Peyer's patch (tissue), 4 donors: ENCODE measurements around the gene OBSCN. TPM values are rescaled to one million over a fixed set of nuclear protein-coding genes. Genes with fewer than 3 reads are reported as not detected.

Experiments
- DNase-seq, 3 donors: peaks; one replicate each; pipeline ENCODE4 v3.0.0-alpha.2; 2017 to 2019
- H3K27ac ChIP-seq, 4 donors: fragments of 200-600 bp; sonication (generic); one replicate each; pipeline ENCODE4 v1.5.1; 2016 to 2019
- H3K27me3 ChIP-seq, 2 donors: fragments of 200-600 bp; sonication (generic); one replicate each; pipeline ENCODE4 v1.5.1; 2019
- H3K36me3 ChIP-seq, 3 donors: fragments of 200-600 bp; sonication (generic); one replicate each; pipeline ENCODE4 v1.5.1; 2016 to 2019
- H3K4me1 ChIP-seq, 4 donors: fragments of 200-600 bp; sonication (generic); one replicate each; pipeline ENCODE4 v1.5.1; 2016 to 2019
- H3K4me3 ChIP-seq, 4 donors: fragments of 200-600 bp; sonication (generic); 1 replicate in 3 of 4; 2 replicates in 1 of 4; pipeline ENCODE4 v1.5.1; 2016 to 2019; ENCODE audit warnings: mild to moderate bottlenecking in 1 of 4
- H3K9me3 ChIP-seq, 4 donors: fragments of 200-600 bp; sonication (generic); one replicate each; pipeline ENCODE4 v1.5.1; 2016 to 2019; ENCODE audit warnings: mild to moderate bottlenecking in 1 of 4
- CTCF ChIP-seq, 6 experiments: fragments of 450-650 bp in 4 of 6; fragments of 200-600 bp in 2 of 6; sonication (generic) in 1 of 6; IDR thresholded peaks; one replicate each; pipeline ENCODE4 v1.5.1; 2017 to 2019; ENCODE audit warnings: antibody characterized with exemption in 6 of 6, mild to moderate bottlenecking in 3 of 6, moderate library complexity in 1 of 6
- POLR2A ChIP-seq, 2 donors: fragments of 450-650 bp; IDR thresholded peaks; one replicate each; pipeline ENCODE4 v1.5.1; 2017; ENCODE audit warnings: antibody characterized with exemption in 2 of 2, mild to moderate bottlenecking in 2 of 2, moderate library complexity in 2 of 2
- total RNA-seq, 4 donors: library from RNA; depleted of rRNA; stranded (reverse); fragments of >200 nt; gene quantifications; one replicate each; pipeline ENCODE4 v1.1.0, GENCODE V29; 2016

The OBSCN gene
- total RNA-seq, 4 donors from 2014 or later: 5.8 to 136 (median 34.4) TPM

GRCh38 chr1:228216371-228217320 is 8.8 kb downstream of the OBSCN start:
- no peaks in the 10 kb centered on the region for H3K36me3 ChIP-seq
- no peak for DNase-seq
- TF ChIP-seq POLR2A (IDR thresholded peaks at IDR 0.05) (no peak), CTCF (IDR thresholded peaks at IDR 0.05) (no peak)
- H3K4me1 ChIP-seq: peaks cover 0 to 10% (median 5%) of the 10 kb centered on the region in 4 donors
- no peaks in the 10 kb centered on the region for H3K9me3 ChIP-seq
- no peak overlapping the region for H3K27ac ChIP-seq
- H3K4me3 ChIP-seq: no peak overlapping the region
- H3K27me3 ChIP-seq: no peaks in the 10 kb centered on the region

DNA sequence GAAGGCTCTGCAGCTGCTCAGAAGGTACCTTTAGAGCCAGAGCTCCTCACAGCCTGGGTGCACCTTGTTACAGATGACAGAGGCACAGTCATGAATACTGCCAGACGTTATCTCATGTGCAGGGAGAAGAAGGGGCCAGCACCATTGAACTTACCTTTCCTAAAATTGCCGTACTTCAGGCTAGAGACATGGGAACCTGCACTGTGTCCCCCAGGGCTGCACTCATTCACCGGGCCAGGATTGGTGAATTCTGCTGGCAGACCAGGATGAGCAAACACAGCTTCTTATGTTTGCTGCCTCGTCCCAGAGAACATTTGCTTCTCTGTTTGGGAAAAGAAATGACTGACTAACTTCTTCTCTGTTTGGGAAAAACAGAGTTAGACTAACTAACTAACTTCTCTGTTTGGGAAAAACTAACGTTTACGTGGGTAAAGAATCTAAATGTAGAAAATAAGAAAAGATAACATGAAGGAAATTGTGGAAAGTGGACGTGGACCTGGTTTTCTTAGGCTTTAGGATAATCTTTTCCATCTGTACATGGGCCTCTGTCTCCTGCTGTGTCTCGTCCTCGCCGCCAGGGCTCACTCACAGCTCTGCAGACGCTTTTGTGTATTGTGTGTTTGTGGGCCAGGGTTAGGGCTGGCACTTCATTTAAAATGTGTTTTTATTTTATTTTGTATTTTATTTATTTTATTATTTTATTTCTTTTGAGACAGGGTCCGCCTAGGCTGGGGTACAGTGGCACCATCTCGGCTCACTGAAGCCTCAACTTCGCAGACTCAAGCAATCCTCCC is 9.9 kb downstream of the OBSCN start:
- H3K36me3 ChIP-seq: no peaks in the 10 kb centered on the region

GRCh38 chr1:228218513-228219244 is 10.8 kb downstream of the OBSCN start:
- H3K27ac ChIP-seq: no peak overlapping the region
- TF ChIP-seq CTCF (IDR thresholded peaks at IDR 0.05): no peak
- no peak for TF ChIP-seq POLR2A (IDR thresholded peaks at IDR 0.05)

More for the DNA sequence above, 9.9 kb downstream of the OBSCN start:
- Histone ChIP-seq H3K27me3 (no peaks in the 10 kb centered on the region), H3K4me1 (peaks cover 0 to 9% (median 3%) of the 10 kb centered on the region in 4 donors), H3K27ac (no peak overlapping the region), H3K4me3 (no peak overlapping the region), H3K9me3 (no peaks in the 10 kb centered on the region)
- no peak for DNase-seq
- no peak for TF ChIP-seq CTCF (IDR thresholded peaks at IDR 0.05)
- no peak for TF ChIP-seq POLR2A (IDR thresholded peaks at IDR 0.05)

DNA sequence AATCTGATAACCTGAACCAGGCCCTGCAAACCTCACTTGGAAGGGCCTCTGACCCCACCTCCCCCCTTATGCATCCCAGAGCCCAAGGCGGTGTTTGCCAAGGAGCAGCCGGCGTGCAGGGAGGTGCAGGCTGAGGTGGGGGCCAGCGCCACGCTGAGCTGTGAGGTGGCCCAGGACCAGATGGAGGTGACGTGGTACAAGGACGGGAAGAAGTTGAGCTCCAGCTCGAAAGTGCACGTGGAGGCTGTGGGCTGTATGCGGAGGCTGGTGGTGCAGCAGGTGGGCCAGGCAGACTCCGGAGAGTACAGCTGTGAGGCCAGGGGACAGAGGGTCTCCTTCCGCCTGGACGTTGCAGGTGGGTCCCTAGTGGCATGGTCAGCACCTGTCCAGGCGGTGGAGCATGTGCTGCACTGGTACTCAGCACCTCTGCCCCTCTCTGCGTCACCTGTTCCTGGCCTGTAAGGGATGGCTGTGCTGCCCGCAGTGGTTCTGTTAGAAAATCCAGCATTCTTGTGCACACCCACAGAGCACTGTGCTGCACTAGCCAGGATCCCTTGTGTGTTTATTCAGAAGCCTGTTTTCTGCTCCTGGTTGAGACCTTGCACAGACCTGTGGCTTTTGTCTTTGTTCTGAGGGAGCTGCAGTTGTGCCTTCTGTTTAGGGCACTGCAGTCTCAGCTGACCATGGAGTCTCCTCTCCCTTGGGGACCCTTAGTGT is 11.6 kb downstream of the OBSCN start:
- H3K9me3 ChIP-seq: no peaks in the 10 kb centered on the region
- H3K4me3 ChIP-seq: no peak overlapping the region
- no peak for DNase-seq
- H3K27me3 ChIP-seq: no peaks in the 10 kb centered on the region
- H3K27ac ChIP-seq: no peak overlapping the region
- no peaks in the 10 kb centered on the region for H3K36me3 ChIP-seq
- peaks cover 0 to under 1% (median 0%) of the 10 kb centered on the region in 4 donors for H3K4me1 ChIP-seq
- TF ChIP-seq CTCF (IDR thresholded peaks at IDR 0.05) (no peak), POLR2A (IDR thresholded peaks at IDR 0.05) (no peak)

More at GRCh38 chr1:228218513-228219244, 10.8 kb downstream of the OBSCN start:
- no peak for DNase-seq
- Histone ChIP-seq H3K4me1 (peaks cover 0 to 7% (median 0%) of the 10 kb centered on the region in 4 donors), H3K4me3 (no peak overlapping the region), H3K36me3 (no peaks in the 10 kb centered on the region), H3K9me3 (no peaks in the 10 kb centered on the region), H3K27me3 (no peaks in the 10 kb centered on the region)
